Activated naive CD4-positive, alpha-beta T cell treated with anti-CD3 and anti-CD28 coated beads, Interleukin-2, amount 10 ng/mL, durations not matched to agents 7 days and 5 days (primary cell): ENCODE measurements around the gene FAM111B.
A peak's percentile ranks its signal among the peaks of the same experiment; 100 is the strongest.
"Not testable (repeated sequence)": the region's sequence is repeated elsewhere in the genome, so short reads cannot be mapped to it uniquely, and the experiment has no call there.

Experiments used
- CTCF ChIA-PET: fragments of 350-600 bp; sonication (Branson Sonifier 250); formaldehyde crosslinking; loops from one replicate; lab custom pipeline; 2021; ENCODE audit warnings: antibody characterized with exemption; lab: Charles Lee
- DNase-seq: peaks from one replicate; pipeline ENCODE4 v3.0.0-alpha.2; 2020
- H3K27ac Mint-ChIP-seq: one replicate; pipeline ENCODE4 v1.8.0; 2021; ENCODE audit warnings: mild to moderate bottlenecking, moderate library complexity, mixed read lengths
- H3K27me3 Mint-ChIP-seq: one replicate; pipeline ENCODE4 v1.8.0; 2021; ENCODE audit warnings: mild to moderate bottlenecking, mixed read lengths
- H3K36me3 Mint-ChIP-seq: one replicate; pipeline ENCODE4 v1.8.0; 2021; ENCODE audit warnings: mixed read lengths
- H3K4me1 Mint-ChIP-seq: one replicate; pipeline ENCODE4 v1.8.0; 2021; ENCODE audit warnings: mixed read lengths
- H3K4me3 Mint-ChIP-seq: one replicate; pipeline ENCODE4 v1.8.0; 2021; ENCODE audit warnings: mild to moderate bottlenecking, moderate library complexity, mixed read lengths
- H3K9me3 Mint-ChIP-seq: one replicate; pipeline ENCODE4 v1.8.0; 2021; ENCODE audit warnings: mixed read lengths

Gene FAM111B

DNA sequence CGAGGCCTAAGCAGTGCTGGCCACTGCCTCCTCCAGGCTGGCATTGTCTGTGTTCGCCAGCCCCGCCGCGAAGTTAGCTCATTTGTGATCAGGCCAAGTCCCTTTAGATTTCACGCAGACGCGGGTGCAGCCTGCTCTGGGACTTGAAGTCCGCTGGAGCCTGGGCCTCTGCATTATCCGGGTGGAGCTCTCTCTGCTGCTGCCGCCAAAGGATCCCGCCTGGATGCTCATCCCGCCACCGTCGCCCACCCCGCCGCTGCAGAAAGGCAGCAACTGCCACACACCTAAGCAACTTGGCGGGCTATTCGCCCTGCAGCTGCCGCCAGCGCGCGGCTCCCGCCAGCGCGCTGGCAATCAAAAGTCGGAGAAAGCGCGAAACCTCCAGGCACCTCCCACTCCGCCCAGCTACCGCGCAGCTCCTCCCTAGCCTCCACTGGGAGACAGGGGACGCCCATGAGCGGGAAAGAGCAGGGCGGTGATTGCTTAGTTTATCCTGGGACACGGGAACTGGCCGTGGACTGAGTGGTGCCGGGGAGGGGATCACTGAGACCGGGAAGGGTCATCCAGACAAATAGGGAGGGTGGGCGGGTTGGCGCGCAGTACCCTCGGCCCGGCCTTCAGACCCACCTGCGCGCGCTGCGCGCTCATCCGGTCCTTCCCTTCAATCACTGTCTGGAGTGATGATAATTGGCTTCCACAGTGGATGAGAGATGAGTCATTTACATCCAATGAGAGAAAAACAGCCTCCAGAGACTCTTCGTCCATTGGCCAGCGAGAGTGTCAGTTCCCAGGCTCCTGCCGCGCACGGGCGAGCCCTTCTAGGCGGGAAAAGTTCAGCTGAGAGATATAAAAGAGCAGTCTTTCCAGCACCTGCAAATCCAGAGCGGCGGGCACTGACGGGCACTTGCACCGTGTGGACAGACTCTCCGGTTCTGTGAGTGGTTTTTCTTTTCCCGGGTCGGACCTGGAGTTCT is at the start of gene FAM111B:
Gene FAM111B (plus strand): TSS at position 875 of the 974 bp plus-strand sequence. CDS start 2,389 bp downstream, outside the sequence.
- Mint-ChIP-seq H3K4me3 (peak within 1 kb of the TSS; percentile 94), H3K27me3 (peaks cover 20% of the 10 kb centered on the region), H3K4me1 (peaks cover 77% of the 10 kb centered on the region), H3K27ac (peak within 1 kb of the TSS; percentile 90), H3K36me3 (peaks cover 40% of the 10 kb centered on the region), H3K9me3 (peaks cover 4% of the 10 kb centered on the region)
- DNase-seq, result peak; percentile 89
- CTCF ChIA-PET, result interaction anchor here (0.8 to 3.9 kb wide), 8 partner anchors 10 to 65 kb away, joined by 3 to 28 read pairs (median 4); partner anchors contain the start of genes DTX4 and FAM111A

- H3K4me3 Mint-ChIP-seq, result peak overlapping the region; percentile 60
- DNase-seq, result peak; percentile 87
- not testable (repeated sequence) for H3K27ac Mint-ChIP-seq, H3K36me3 Mint-ChIP-seq, H3K4me1 Mint-ChIP-seq, H3K9me3 Mint-ChIP-seq
- CTCF ChIA-PET, result interaction anchor here (0.7 to 3.0 kb wide), 23 partner anchors 9 to 515 kb away, joined by 3 to 17 read pairs (median 4); partner anchors contain the start of genes FAM111B and GLYATL1
- H3K27me3 Mint-ChIP-seq, result peaks cover 36% of the 10 kb centered on the region
Measured at GRCh38 chr11:59058120-59059033, 48.7 kb upstream of the FAM111B start.

GRCh38 chr11:59060096-59060495 is 46.9 kb upstream of the FAM111B start:
- H3K36me3 Mint-ChIP-seq, H3K4me3 Mint-ChIP-seq, H3K27ac Mint-ChIP-seq, DNase-seq, H3K9me3 Mint-ChIP-seq, H3K4me1 Mint-ChIP-seq: not testable (repeated sequence)
- CTCF ChIA-PET, result interaction anchor here (1.7 kb wide), 1 partner anchor 98 kb away, joined by 6 read pairs; no protein-coding TSS in a partner anchor
- peaks cover 49% of the 10 kb centered on the region for H3K27me3 Mint-ChIP-seq

GRCh38 chr11:59062602-59063529 is 44.2 kb upstream of the FAM111B start:
- Mint-ChIP-seq H3K27me3 (peaks cover 47% of the 10 kb centered on the region), H3K36me3 (no peaks in the 10 kb centered on the region), H3K4me3 (no peak overlapping the region), H3K9me3 (no peaks in the 10 kb centered on the region), H3K4me1 (peaks cover 8% of the 10 kb centered on the region), H3K27ac (no peak overlapping the region)
- CTCF ChIA-PET, result no interaction called here
- no peak for DNase-seq

GRCh38 chr11:59063996-59064727 is 42.9 kb upstream of the FAM111B start:
- DNase-seq, H3K27ac Mint-ChIP-seq, H3K4me1 Mint-ChIP-seq, CTCF ChIA-PET, H3K9me3 Mint-ChIP-seq, H3K4me3 Mint-ChIP-seq, H3K36me3 Mint-ChIP-seq: not testable (repeated sequence)
- H3K27me3 Mint-ChIP-seq, result peaks cover 39% of the 10 kb centered on the region

DNA sequence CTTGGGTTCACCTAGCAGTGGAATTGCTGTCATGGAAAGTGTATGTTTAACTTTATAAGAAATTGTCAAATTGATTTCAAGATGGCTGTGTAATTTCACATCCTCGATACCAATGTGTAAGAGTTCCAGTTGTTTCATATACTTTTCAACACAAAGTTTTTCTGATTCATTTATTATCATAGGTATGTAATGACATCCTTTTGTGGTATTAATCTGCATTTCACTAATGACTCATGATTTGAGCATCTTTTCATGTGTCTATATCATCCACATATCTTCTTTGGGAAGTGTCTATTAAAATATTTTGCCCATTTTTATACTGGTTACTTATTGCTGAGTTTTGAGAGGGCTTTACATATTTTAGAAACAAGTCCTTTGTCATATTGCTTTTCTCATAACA is 38.0 kb upstream of the FAM111B start:
- Mint-ChIP-seq H3K27ac (no peak overlapping the region), H3K36me3 (no peaks in the 10 kb centered on the region), H3K4me3 (no peak overlapping the region), H3K9me3 (no peaks in the 10 kb centered on the region), H3K4me1 (no peaks in the 10 kb centered on the region), H3K27me3 (peaks cover 32% of the 10 kb centered on the region)
- CTCF ChIA-PET, result interaction anchor here (1.1 kb wide), 1 partner anchor 11 kb away, joined by 5 read pairs; no protein-coding TSS in a partner anchor
- no peak for DNase-seq

- peaks cover 11% of the 10 kb centered on the region for H3K4me1 Mint-ChIP-seq
- H3K27me3 Mint-ChIP-seq, result peaks cover 27% of the 10 kb centered on the region
- no peaks in the 10 kb centered on the region for H3K36me3 Mint-ChIP-seq
- H3K4me3 Mint-ChIP-seq, result no peak overlapping the region
- no peak overlapping the region for H3K27ac Mint-ChIP-seq
- CTCF ChIA-PET, result interaction anchor here (1.1 kb wide), 1 partner anchor 19 kb away, joined by 4 read pairs; no protein-coding TSS in a partner anchor
- H3K9me3 Mint-ChIP-seq, result no peaks in the 10 kb centered on the region
- no peak for DNase-seq
Measured at GRCh38 chr11:59076876-59077571, 30.0 kb upstream of the FAM111B start.

- Mint-ChIP-seq H3K27me3 (peaks cover 32% of the 10 kb centered on the region), H3K36me3 (no peaks in the 10 kb centered on the region), H3K4me1 (peaks cover 11% of the 10 kb centered on the region), H3K9me3 (no peaks in the 10 kb centered on the region), H3K4me3 (no peak overlapping the region), H3K27ac (no peak overlapping the region)
- CTCF ChIA-PET, result interaction anchor here (0.9 to 1.6 kb wide), 2 partner anchors 58 to 108 kb away, joined by 4 read pairs; no protein-coding TSS in a partner anchor
- DNase-seq, result no peak
Measured at GRCh38 chr11:59078435-59078834, 28.6 kb upstream of the FAM111B start.

- Mint-ChIP-seq H3K36me3 (no peaks in the 10 kb centered on the region), H3K27me3 (peaks cover 32% of the 10 kb centered on the region), H3K4me3 (no peak overlapping the region), H3K9me3 (no peaks in the 10 kb centered on the region), H3K27ac (no peak overlapping the region), H3K4me1 (peaks cover 11% of the 10 kb centered on the region)
- CTCF ChIA-PET, result interaction anchor here (0.9 to 1.6 kb wide), 2 partner anchors 57 to 107 kb away, joined by 4 read pairs; no protein-coding TSS in a partner anchor
- DNase-seq, result no peak
Measured at GRCh38 chr11:59079086-59079485, 28.0 kb upstream of the FAM111B start.

DNA sequence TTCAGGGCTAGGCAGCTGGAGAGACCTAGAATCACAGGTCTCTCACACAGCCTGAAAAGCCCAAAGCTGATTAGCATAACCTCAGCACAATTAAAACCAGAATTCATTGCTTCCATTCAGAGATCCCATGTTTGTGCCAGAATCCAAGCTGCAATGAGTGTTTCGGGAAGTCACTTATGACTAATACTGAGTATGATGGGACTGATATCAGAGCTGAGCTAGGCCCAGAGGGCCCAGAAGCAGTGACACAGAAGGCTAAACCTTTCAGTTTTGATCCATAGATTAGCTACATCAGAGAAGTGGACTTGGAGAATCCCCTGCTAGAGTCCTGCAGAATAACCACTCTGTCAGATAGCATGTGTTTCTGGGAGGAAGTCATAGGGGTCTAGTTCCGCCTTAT is 26.6 kb upstream of the FAM111B start:
- H3K9me3 Mint-ChIP-seq, H3K36me3 Mint-ChIP-seq, H3K4me3 Mint-ChIP-seq, CTCF ChIA-PET, H3K27ac Mint-ChIP-seq, DNase-seq: not testable (repeated sequence)
- peaks cover 11% of the 10 kb centered on the region for H3K4me1 Mint-ChIP-seq
- peaks cover 25% of the 10 kb centered on the region for H3K27me3 Mint-ChIP-seq

DNA sequence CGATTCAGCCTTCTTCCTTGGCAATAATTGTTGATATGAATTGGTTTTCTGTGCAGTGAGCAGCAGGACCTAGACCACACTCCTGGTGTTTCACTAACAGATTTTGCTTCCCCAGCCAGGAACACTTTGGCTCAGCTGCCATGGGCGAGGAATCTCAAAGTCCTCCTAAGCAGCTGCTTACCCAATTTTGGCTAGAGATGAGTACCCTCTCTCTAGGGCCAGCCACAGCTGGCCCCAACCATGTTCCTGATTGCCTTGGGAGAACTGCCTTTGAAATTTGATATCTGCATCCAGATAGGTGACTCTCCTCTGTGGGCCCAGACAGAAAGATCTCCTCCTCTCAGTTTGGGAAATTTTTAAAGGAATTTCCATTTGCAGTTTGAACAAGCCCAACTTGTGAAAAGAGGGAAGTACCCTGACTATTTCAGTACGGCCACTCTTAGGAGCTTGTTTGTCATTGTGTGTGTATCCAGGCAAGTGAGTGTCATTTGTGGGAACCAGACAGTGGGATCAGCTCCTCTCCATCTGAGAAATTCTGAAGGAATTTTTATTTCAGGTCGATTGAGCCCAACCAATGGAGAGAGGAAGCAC is 25.5 kb upstream of the FAM111B start:
- Mint-ChIP-seq H3K4me1 (peaks cover 11% of the 10 kb centered on the region), H3K27me3 (peaks cover 27% of the 10 kb centered on the region)
- H3K4me3 Mint-ChIP-seq, DNase-seq, CTCF ChIA-PET, H3K36me3 Mint-ChIP-seq, H3K9me3 Mint-ChIP-seq, H3K27ac Mint-ChIP-seq: not testable (repeated sequence)

- H3K4me3 Mint-ChIP-seq, CTCF ChIA-PET, DNase-seq, H3K9me3 Mint-ChIP-seq, H3K36me3 Mint-ChIP-seq, H3K4me1 Mint-ChIP-seq, H3K27ac Mint-ChIP-seq: not testable (repeated sequence)
- H3K27me3 Mint-ChIP-seq, result peaks cover 20% of the 10 kb centered on the region
Measured at GRCh38 chr11:59086007-59086406, 21.0 kb upstream of the FAM111B start, which contains the start of gene GLYATL1B. GLYATL1B (plus strand) TSS chr11:59086307; CDS start chr11:59086307, 0 bp downstream.
